ENCODE results near the gene COL4A2.

DNA sequence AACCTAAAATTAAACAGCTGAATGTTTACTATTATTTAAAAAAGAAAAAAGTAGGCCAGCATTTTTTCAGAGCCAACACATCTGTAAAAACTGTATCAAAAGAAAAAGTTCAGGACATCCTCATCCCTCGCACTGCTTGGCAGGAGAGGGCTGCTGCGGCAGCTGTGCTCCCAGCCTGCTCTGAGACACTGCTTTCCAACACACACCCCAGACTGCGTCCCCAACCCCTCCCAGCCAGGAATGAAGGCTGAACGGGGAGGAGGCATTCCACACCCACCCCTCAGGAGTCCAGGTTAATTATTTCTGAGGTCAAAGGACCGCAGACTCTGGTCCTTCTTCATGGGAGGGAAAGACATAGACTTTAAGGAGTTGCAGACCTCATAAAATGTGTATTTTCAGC, 43.2 kb upstream of the COL4A2 start:
- TF ChIP-seq, protein P1, sequence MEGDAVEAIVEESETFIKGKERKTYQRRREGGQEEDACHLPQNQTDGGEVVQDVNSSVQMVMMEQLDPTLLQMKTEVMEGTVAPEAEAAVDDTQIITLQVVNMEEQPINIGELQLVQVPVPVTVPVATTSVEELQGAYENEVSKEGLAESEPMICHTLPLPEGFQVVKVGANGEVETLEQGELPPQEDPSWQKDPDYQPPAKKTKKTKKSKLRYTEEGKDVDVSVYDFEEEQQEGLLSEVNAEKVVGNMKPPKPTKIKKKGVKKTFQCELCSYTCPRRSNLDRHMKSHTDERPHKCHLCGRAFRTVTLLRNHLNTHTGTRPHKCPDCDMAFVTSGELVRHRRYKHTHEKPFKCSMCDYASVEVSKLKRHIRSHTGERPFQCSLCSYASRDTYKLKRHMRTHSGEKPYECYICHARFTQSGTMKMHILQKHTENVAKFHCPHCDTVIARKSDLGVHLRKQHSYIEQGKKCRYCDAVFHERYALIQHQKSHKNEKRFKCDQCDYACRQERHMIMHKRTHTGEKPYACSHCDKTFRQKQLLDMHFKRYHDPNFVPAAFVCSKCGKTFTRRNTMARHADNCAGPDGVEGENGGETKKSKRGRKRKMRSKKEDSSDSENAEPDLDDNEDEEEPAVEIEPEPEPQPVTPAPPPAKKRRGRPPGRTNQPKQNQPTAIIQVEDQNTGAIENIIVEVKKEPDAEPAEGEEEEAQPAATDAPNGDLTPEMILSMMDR (optimal IDR thresholded peaks at IDR 0.05 in 1 of 3, IDR thresholded peaks at IDR 0.05 in 1 of 3, conservative IDR thresholded peaks at IDR 0.05 in 1 of 3; ENCODE audit: extremely low read depth in 1 of 3, insufficient read depth in 2 of 3, low read length in 3 of 3), result no peak
- no peak for TF ChIP-seq EZH2 (IDR thresholded peaks at IDR 0.05; ENCODE audit: low read length)

Data from keratinocyte (primary cell).